Caco-2 (cell line): ENCODE measurements around the gene PKIB. TPM values are rescaled to one million over a fixed set of nuclear protein-coding genes. Genes with fewer than 3 reads are reported as not detected.

Experiments used
- BruUV-seq: library from RNA; stranded (reverse); fragments of 400-500 nt; replicated peaks from 2 replicates; lab custom pipeline; 2021; lab: Mats Ljungman, UMichigan
- CTCF ChIA-PET: fragments of 300-600 bp; sonication (Branson Sonifier 250); formaldehyde crosslinking; loops from one replicate; lab custom pipeline; 2022; ENCODE audit warnings: antibody characterized with exemption; lab: Charles Lee
- POLR2A ChIA-PET: fragments of 300-600 bp; sonication (Branson Sonifier 250); formaldehyde crosslinking; loops from one replicate; lab custom pipeline; 2022; ENCODE audit warnings: antibody characterized with exemption; lab: Charles Lee
- DNase-seq, 2 experiments: peaks; one replicate each; pipeline versions ENCODE4 v3.0.0 to v3.0.0-alpha.2; 2020 to 2022
- H3K27me3 ChIP-seq: replicated peaks from 2 replicates; pipeline ENCODE4 v1.6.0; 2011; ENCODE audit warnings: low read length; ENCODE audit not compliant: control insufficient read depth, insufficient read depth
- H3K36me3 ChIP-seq: 2 replicates; pipeline ENCODE4 v1.5.1; 2011; ENCODE audit warnings: low read length; ENCODE audit not compliant: control insufficient read depth, insufficient read depth
- H3K4me1 ChIP-seq: fragments of 250-450 bp; sonication (Bioruptor Pico); 2 replicates; pipeline ENCODE4 v1.5.1; 2020; ENCODE audit warnings: mild to moderate bottlenecking
- H3K4me3 ChIP-seq: 2 replicates; pipeline ENCODE4 v1.5.1; 2011; ENCODE audit warnings: low read depth, mild to moderate bottlenecking, control low read depth, low read length
- H3K9me3 ChIP-seq: fragments of 250-450 bp; sonication (Bioruptor Pico); 2 replicates; pipeline ENCODE4 v1.5.1; 2020; ENCODE audit warnings: mild to moderate bottlenecking, moderate library complexity
- H3K27ac Mint-ChIP-seq: one replicate; pipeline ENCODE4 v1.8.0; 2022; ENCODE audit warnings: mixed read lengths; ENCODE audit not compliant: unreplicated experiment
- H3K27me3 Mint-ChIP-seq: one replicate; pipeline ENCODE4 v1.8.0; 2022; ENCODE audit warnings: mixed read lengths; ENCODE audit not compliant: insufficient read depth, unreplicated experiment
- H3K36me3 Mint-ChIP-seq: one replicate; pipeline ENCODE4 v1.8.0; 2022; ENCODE audit warnings: mild to moderate bottlenecking, mixed read lengths; ENCODE audit not compliant: insufficient read depth, unreplicated experiment
- H3K4me1 Mint-ChIP-seq: one replicate; pipeline ENCODE4 v1.8.0; 2022; ENCODE audit warnings: low read depth, mixed read lengths; ENCODE audit not compliant: unreplicated experiment
- H3K4me3 Mint-ChIP-seq: one replicate; pipeline ENCODE4 v1.8.0; 2022; ENCODE audit warnings: mild to moderate bottlenecking, moderate library complexity, mixed read lengths; ENCODE audit not compliant: unreplicated experiment
- H3K9me3 Mint-ChIP-seq: one replicate; pipeline ENCODE4 v1.8.0; 2022; ENCODE audit warnings: mixed read lengths; ENCODE audit not compliant: unreplicated experiment
- intact Hi-C: fragments of 100-400 bp; cut with micrococcal nuclease; formaldehyde crosslinking; loops from one replicate; pipeline ENCODE4 v1.10.0; 2022; ENCODE audit not compliant: unreplicated experiment
- total RNA-seq: library from RNA; stranded (reverse); gene quantifications from 2 replicates; pipeline ENCODE4 v1.2.3, GENCODE V29; 2022
- TF ChIP-seq, protein P1 (sequence below), 2 experiments: fragments of 200-600 bp in 1 of 2; IDR thresholded peaks; 1 replicate in 1 of 2; 2 replicates in 1 of 2; pipeline versions ENCODE4 v1.5.1 to v1.8.0; 2011 to 2022; ENCODE audit warnings: antibody characterized with exemption in 1 of 2, control low read depth in 1 of 2, inconsistent platforms in 1 of 2, low read depth in 1 of 2, low read length in 1 of 2, mild to moderate bottlenecking in 1 of 2, moderate library complexity in 1 of 2; ENCODE audit not compliant: insufficient read depth in 1 of 2, severe bottlenecking in 1 of 2, unreplicated experiment in 1 of 2

The PKIB gene
- total RNA-seq, 1 experiment from 2014 or later: 18.6 TPM

GRCh38 chr6:122653094-122653493, 42.9 kb downstream of the PKIB start:
- Mint-ChIP-seq H3K27me3 (no peaks in the 10 kb centered on the region), H3K36me3 (no peaks in the 10 kb centered on the region), H3K4me3 (no peak overlapping the region), H3K9me3 (no peaks in the 10 kb centered on the region), H3K4me1 (peaks cover 25% of the 10 kb centered on the region), H3K27ac (peak overlapping the region; percentile 74)
- no peaks in the 10 kb centered on the region for H3K36me3 ChIP-seq
- no peaks in the 10 kb centered on the region for H3K9me3 ChIP-seq
- no peaks in the 10 kb centered on the region for H3K27me3 ChIP-seq
- intact Hi-C loops: loop anchor here (2.0 kb wide), 1 partner anchor 14 kb away; no protein-coding TSS in a partner anchor
- BruUV-seq: TSS peak; percentile 50
- H3K4me1 ChIP-seq: peaks cover 55% of the 10 kb centered on the region
- H3K4me3 ChIP-seq: no peak overlapping the region
- no peak for DNase-seq
- ChIA-PET POLR2A (no interaction called here), CTCF (no interaction called here)
- TF ChIP-seq, protein P1, sequence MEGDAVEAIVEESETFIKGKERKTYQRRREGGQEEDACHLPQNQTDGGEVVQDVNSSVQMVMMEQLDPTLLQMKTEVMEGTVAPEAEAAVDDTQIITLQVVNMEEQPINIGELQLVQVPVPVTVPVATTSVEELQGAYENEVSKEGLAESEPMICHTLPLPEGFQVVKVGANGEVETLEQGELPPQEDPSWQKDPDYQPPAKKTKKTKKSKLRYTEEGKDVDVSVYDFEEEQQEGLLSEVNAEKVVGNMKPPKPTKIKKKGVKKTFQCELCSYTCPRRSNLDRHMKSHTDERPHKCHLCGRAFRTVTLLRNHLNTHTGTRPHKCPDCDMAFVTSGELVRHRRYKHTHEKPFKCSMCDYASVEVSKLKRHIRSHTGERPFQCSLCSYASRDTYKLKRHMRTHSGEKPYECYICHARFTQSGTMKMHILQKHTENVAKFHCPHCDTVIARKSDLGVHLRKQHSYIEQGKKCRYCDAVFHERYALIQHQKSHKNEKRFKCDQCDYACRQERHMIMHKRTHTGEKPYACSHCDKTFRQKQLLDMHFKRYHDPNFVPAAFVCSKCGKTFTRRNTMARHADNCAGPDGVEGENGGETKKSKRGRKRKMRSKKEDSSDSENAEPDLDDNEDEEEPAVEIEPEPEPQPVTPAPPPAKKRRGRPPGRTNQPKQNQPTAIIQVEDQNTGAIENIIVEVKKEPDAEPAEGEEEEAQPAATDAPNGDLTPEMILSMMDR (IDR thresholded peaks at IDR 0.05; ENCODE audit: insufficient read depth in 1 of 2, low read depth in 1 of 2, low read length in 1 of 2, severe bottlenecking in 1 of 2, unreplicated experiment in 1 of 2): no peak

- POLR2A ChIA-PET: no interaction called here
- DNase-seq: no peak
- no peak overlapping the region for H3K4me3 ChIP-seq
- TF ChIP-seq, protein P1 (IDR thresholded peaks at IDR 0.05; ENCODE audit: insufficient read depth in 1 of 2, low read depth in 1 of 2, low read length in 1 of 2, severe bottlenecking in 1 of 2, unreplicated experiment in 1 of 2): no peak
- no peaks in the 10 kb centered on the region for H3K36me3 Mint-ChIP-seq
- no peak overlapping the region for H3K4me3 Mint-ChIP-seq
- peak overlapping the region; percentile 74 for H3K27ac Mint-ChIP-seq
- H3K4me1 Mint-ChIP-seq: peaks cover 25% of the 10 kb centered on the region
- H3K36me3 ChIP-seq: no peaks in the 10 kb centered on the region
- H3K27me3 Mint-ChIP-seq: no peaks in the 10 kb centered on the region
- peaks cover 55% of the 10 kb centered on the region for H3K4me1 ChIP-seq
- CTCF ChIA-PET: no interaction called here
- H3K27me3 ChIP-seq: no peaks in the 10 kb centered on the region
- BruUV-seq: no TSS peak
- intact Hi-C loops: no loop called here
- no peaks in the 10 kb centered on the region for H3K9me3 Mint-ChIP-seq
- no peaks in the 10 kb centered on the region for H3K9me3 ChIP-seq
Observed at GRCh38 chr6:122654012-122654411, 43.8 kb downstream of the PKIB start.

DNA sequence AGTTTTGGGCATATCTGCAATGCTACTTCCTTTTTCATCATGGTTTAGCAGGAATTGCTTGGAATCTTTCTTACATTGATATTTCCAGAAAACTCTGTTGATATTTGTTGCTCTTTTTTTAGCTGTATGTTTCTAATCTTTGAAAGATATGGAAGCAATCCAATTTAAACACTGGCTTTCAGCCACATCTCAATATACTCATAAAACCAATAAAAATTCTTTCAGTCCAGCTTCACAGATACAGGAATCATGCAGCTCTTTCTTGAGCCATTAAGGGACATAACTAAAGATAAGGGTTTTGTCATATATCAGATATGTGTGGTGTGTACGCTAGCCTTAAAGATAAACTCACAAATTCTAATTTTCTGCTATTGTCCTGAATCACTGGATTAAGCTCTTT, 47.4 kb downstream of the PKIB start:
- no peak for DNase-seq
- H3K9me3 Mint-ChIP-seq: no peaks in the 10 kb centered on the region

More for the DNA sequence above, 47.4 kb downstream of the PKIB start:
- Histone ChIP-seq H3K27me3 (no peaks in the 10 kb centered on the region), H3K9me3 (no peaks in the 10 kb centered on the region), H3K4me3 (no peak overlapping the region), H3K4me1 (peaks cover 30% of the 10 kb centered on the region), H3K36me3 (no peaks in the 10 kb centered on the region)
- no peaks in the 10 kb centered on the region for H3K36me3 Mint-ChIP-seq
- H3K4me1 Mint-ChIP-seq: peaks cover 15% of the 10 kb centered on the region
- CTCF ChIA-PET: no interaction called here
- no TSS peak for BruUV-seq
- H3K27ac Mint-ChIP-seq: no peak overlapping the region
- TF ChIP-seq, protein P1 (IDR thresholded peaks at IDR 0.05; ENCODE audit: insufficient read depth in 1 of 2, low read depth in 1 of 2, low read length in 1 of 2, severe bottlenecking in 1 of 2, unreplicated experiment in 1 of 2): no peak
- H3K4me3 Mint-ChIP-seq: no peak overlapping the region
- POLR2A ChIA-PET: interaction anchor here (0.6 kb wide), 1 partner anchor 48 kb away, joined by 3 read pairs; the partner anchor contains the start of gene PKIB
- H3K27me3 Mint-ChIP-seq: no peaks in the 10 kb centered on the region
- intact Hi-C loops: no loop called here
